GM12878 (cell line): ENCODE results near the gene WSCD1. TPM values are rescaled to one million over a fixed set of nuclear protein-coding genes. Genes with fewer than 3 reads are reported as not detected.

ENCODE experiments used
- ATAC-seq: fragments of 200-7000 bp; cut with Tn5 transposase; 3 replicates; pipeline ENCODE4 v1.9.1; 2020; ENCODE audit warnings: mild to moderate bottlenecking, moderate library complexity
- BruUV-seq: library from RNA; stranded (reverse); fragments of 400-500 nt; replicated peaks from 2 replicates; lab custom pipeline; 2021; lab: Mats Ljungman, UMichigan
- CTCF ChIA-PET: fragments of 300-600 bp; sonication (Branson Sonifier 250); formaldehyde crosslinking; extraction: SDS; loops from one replicate; lab custom pipeline; 2021; ENCODE audit warnings: inconsistent platforms; lab: Yijun Ruan, JAX
- POLR2A ChIA-PET: fragments of 350-600 bp; formaldehyde crosslinking; extraction: SDS; loops from one replicate; lab custom pipeline; 2021; ENCODE audit warnings: inconsistent platforms; lab: Charles Lee
- RAD21 ChIA-PET: fragments of 300-600 bp; sonication (Branson Sonifier 250); formaldehyde crosslinking; loops from one replicate; lab custom pipeline; 2023; ENCODE audit warnings: antibody characterized with exemption; ENCODE audit not compliant: unreplicated experiment; lab: Charles Lee
- SMC1A ChIA-PET: fragments of 300-600 bp; sonication (Branson Sonifier 250); formaldehyde crosslinking; loops from one replicate; lab custom pipeline; 2023; ENCODE audit not compliant: unreplicated experiment, uncharacterized antibody; lab: Charles Lee
- DNase-seq: peaks from one replicate; pipeline ENCODE4 v3.0.0-alpha.2; 2011; ENCODE audit warnings: low read depth, low spot score
- FAIRE-seq: peaks from 3 replicates; lab custom pipeline; 2011; peaks lifted over from hg19 to GRCh38; lab: Jason Lieb, UNC
- H2AFZ ChIP-seq: 2 replicates; pipeline ENCODE4 v1.6.0; 2011; ENCODE audit warnings: low read depth, low read length, control low read depth; ENCODE audit not compliant: control insufficient read depth
- H3K27ac ChIP-seq: 2 replicates; pipeline ENCODE4 v1.5.1; 2011; ENCODE audit warnings: control low read depth; ENCODE audit not compliant: control insufficient read depth, insufficient read depth
- H3K27me3 ChIP-seq, 2 experiments: replicated peaks in 1 of 2; 2 replicates each; pipeline versions ENCODE4 v1.6.0 to v1.6.1; 2011; ENCODE audit warnings: low read length in 1 of 2; ENCODE audit not compliant: control insufficient read depth in 2 of 2, insufficient read depth in 2 of 2
- H3K36me3 ChIP-seq, 2 experiments: 2 replicates each; pipeline ENCODE4 v1.5.1; 2011; ENCODE audit warnings: low read length in 1 of 2; ENCODE audit not compliant: control insufficient read depth in 2 of 2, insufficient read depth in 2 of 2
- H3K4me1 ChIP-seq: 2 replicates; pipeline ENCODE4 v1.6.1; 2011; ENCODE audit warnings: mild to moderate bottlenecking, low read length, moderate library complexity, mixed read lengths; ENCODE audit not compliant: control insufficient read depth, insufficient read depth
- H3K4me2 ChIP-seq: 2 replicates; pipeline ENCODE4 v1.6.0; 2011; ENCODE audit warnings: control low read depth; ENCODE audit not compliant: control insufficient read depth, insufficient read depth
- H3K4me3 ChIP-seq: fragments of 200-600 bp; sonication (generic); 2 replicates; pipeline ENCODE4 v1.5.1; 2016
- H3K79me2 ChIP-seq: 2 replicates; pipeline ENCODE4 v1.6.0; 2011; ENCODE audit warnings: low read length; ENCODE audit not compliant: control insufficient read depth, insufficient read depth
- H3K9ac ChIP-seq: 2 replicates; pipeline ENCODE4 v1.8.0; 2011; ENCODE audit warnings: low read length, control low read depth, mixed read lengths; ENCODE audit not compliant: control insufficient read depth, insufficient read depth
- H3K9me3 ChIP-seq: replicated peaks from 3 replicates; pipeline ENCODE4 v1.5.1; 2011; ENCODE audit warnings: mild to moderate bottlenecking, low read length; ENCODE audit not compliant: control insufficient read depth, insufficient read depth
- H4K20me1 ChIP-seq: 2 replicates; pipeline ENCODE4 v1.6.0; 2011; ENCODE audit not compliant: control insufficient read depth, insufficient read depth
- BRCA1 ChIP-seq: IDR thresholded peaks from 2 replicates; pipeline ENCODE4 v1.6.1; 2011; ENCODE audit warnings: low read depth, low read length, improper control_type of control experiment
- MAX ChIP-seq: IDR thresholded peaks from 2 replicates; pipeline ENCODE4 v1.6.1; 2012; ENCODE audit warnings: low read depth, low read length, improper control_type of control experiment
- YBX1 ChIP-seq: fragments of 450-650 bp; IDR thresholded peaks from 2 replicates; pipeline ENCODE4 v1.6.1; 2016; ENCODE audit warnings: antibody characterized with exemption
- ZNF592 ChIP-seq: fragments of 450-650 bp; IDR thresholded peaks from 2 replicates; pipeline ENCODE4 v1.6.1; 2017; ENCODE audit warnings: mild to moderate bottlenecking, moderate library complexity
- WGBS: methylation state at CpG from one replicate; pipeline ENCODE4 v1.1.6; 2016; ENCODE audit warnings: low lambda C conversion rate; ENCODE audit not compliant: insufficient replicate concordance, insufficient coverage; ENCODE audit errors: missing lambda C conversion rate; 5-methylcytosine and 5-hydroxymethylcytosine counted together
- in situ Hi-C: fragments of 300-500 bp; cut with MboI; formaldehyde crosslinking; loops from 9 replicates; pipeline ENCODE4 v1.14.3; 2018; ENCODE audit warnings: mixed read lengths
- intact Hi-C: fragments of 100-400 bp; cut with micrococcal nuclease; formaldehyde crosslinking; loops from one replicate; pipeline ENCODE4 v1.14.2; 2022; ENCODE audit not compliant: unreplicated experiment
- polyA plus RNA-seq, 11 experiments: library from polyadenylated mRNA; depleted of rRNA in 4 of 11; unstranded in 6 of 11; stranded (reverse) in 5 of 11; fragments of >200 nt; fragmentation: Nextera tagmentation in 4 of 11; fragmentation: Illumina TruSeq in 1 of 11; extraction: Ambion mirVana in 4 of 11; extraction: Trizol in 1 of 11; gene quantifications; 1 replicate in 1 of 11; 2 replicates in 10 of 11; pipeline versions ENCODE4 v1.2.1 to v1.2.3, GENCODE V29; 2011 to 2016; ENCODE audit warnings: inconsistent platforms in 2 of 11, missing spikeins in 2 of 11, low read depth in 1 of 11
- total RNA-seq, 4 experiments: library from RNA; depleted of rRNA in 3 of 4; stranded (reverse); fragments of >200 nt in 3 of 4; fragmentation: Illumina TruSeq in 1 of 4; extraction: Trizol in 1 of 4; gene quantifications; 2 replicates each; pipeline versions ENCODE4 v1.2.1 to v1.2.3, GENCODE V29; 2013 to 2021

WSCD1 gene
- total and polyA plus RNA-seq, 10 of the 15 experiments (the other 5 are each of a cell fraction or from before 2014, with no cell fraction given) = 0.01 to 0.16 TPM; not detected in 8

DNA sequence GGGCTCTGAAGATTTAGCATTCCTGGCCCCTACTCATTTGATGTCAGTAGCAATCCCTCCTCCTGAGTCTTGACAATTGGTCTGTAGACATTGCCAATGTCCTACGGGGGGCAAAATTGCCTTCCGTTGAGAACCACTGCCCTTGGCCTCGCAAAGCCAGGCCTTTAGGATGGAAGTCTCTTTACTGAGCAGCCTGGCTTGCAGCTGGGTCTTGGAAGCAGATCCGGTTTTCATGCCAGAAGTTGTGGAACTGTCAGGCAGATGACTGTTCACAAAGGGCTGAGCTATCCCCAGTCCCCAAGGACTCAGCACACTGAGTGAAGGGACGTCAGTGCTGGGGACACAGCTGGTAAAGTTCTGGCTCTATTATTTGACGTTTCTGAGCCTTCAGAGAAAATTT is 83.2 kb downstream of the WSCD1 start:
- no peak for DNase-seq
- no TSS peak for BruUV-seq
- ChIA-PET RAD21 (no interaction called here), SMC1A (no interaction called here)
- no peaks in the 10 kb centered on the region for H3K9me3 ChIP-seq
- no peak for TF ChIP-seq ZNF592
- TF ChIP-seq YBX1 = no peak
- no peak for TF ChIP-seq BRCA1
- TF ChIP-seq MAX = no peak
- TF ChIP-seq, all 136 proteins: peak for 0
- no peak for ATAC-seq
- H4K20me1 ChIP-seq = no peaks in the 10 kb centered on the region
- no peak for FAIRE-seq
- 0 out of 4 replicates have a peak, but pooled peaks cover 0 to 2% of the 10 kb centered on the region in 2 experiments for H3K27me3 ChIP-seq
- POLR2A ChIA-PET = no interaction called here
- no peak overlapping the region for H3K4me3 ChIP-seq
- no peak overlapping the region for H3K27ac ChIP-seq
- no peak overlapping the region for H2AFZ ChIP-seq
- intact Hi-C loops (no loop called here), in situ Hi-C loops (no loop called here)
- no peaks in the 10 kb centered on the region for H3K36me3 ChIP-seq
- CTCF ChIA-PET = no interaction called here
- no peaks in the 10 kb centered on the region for H3K79me2 ChIP-seq
- no peak overlapping the region for H3K9ac ChIP-seq
- no peaks in the 10 kb centered on the region for H3K4me1 ChIP-seq
- H3K4me2 ChIP-seq = no peak overlapping the region
- 32% methylated on average over 6 of the region's 6 CpGs for WGBS
